ENCODE data around the gene MMP24. TPM values are rescaled to one million over a fixed set of nuclear protein-coding genes. Genes with fewer than 3 reads are reported as not detected.

The MMP24 gene
- total and polyA plus RNA-seq, 2 experiments from 2014 or later = 0.69 to 1.2 TPM

GRCh38 chr20:35206802-35207201 is 19.7 kb upstream of the MMP24 start:
- Histone ChIP-seq H3K4me3 (no peak overlapping the region), H3K36me3 (replicated peaks; ENCODE audit: insufficient read depth, low read depth) (no peaks in the 10 kb centered on the region), H3K27me3 (no peaks in the 10 kb centered on the region), H3K4me1 (ENCODE audit: insufficient read depth) (no peaks in the 10 kb centered on the region), H3K9me3 (ENCODE audit: low read depth) (peaks cover 5% of the 10 kb centered on the region), H3K4me2 (no peak overlapping the region), H4K20me1 (ENCODE audit: insufficient read depth, poor library complexity, severe bottlenecking) (no peaks in the 10 kb centered on the region), H3K9me2 (replicated peaks; ENCODE audit: insufficient read depth) (no peaks in the 10 kb centered on the region), H3K27ac (no peak overlapping the region), H3K79me2 (no peaks in the 10 kb centered on the region), H2AFZ (no peak overlapping the region)
- DNase-seq (ENCODE audit: low spot score) = no peak
- WGBS (ENCODE audit: low lambda C conversion rate, missing lambda C conversion rate) = 93% methylated on average over 1 of the region's 1 CpG
- TF ChIP-seq EZH2 (IDR thresholded peaks at IDR 0.05; ENCODE audit: borderline replicate concordance) (no peak), CTCF (IDR thresholded peaks at IDR 0.05; ENCODE audit: poor library complexity) (no peak), EZH2phosphoT487 (IDR thresholded peaks at IDR 0.05; ENCODE audit: low read depth, severe bottlenecking, unreplicated experiment) (no peak)

GRCh38 chr20:35207950-35208611 is 18.4 kb upstream of the MMP24 start:
- peak; percentile 88 for DNase-seq (ENCODE audit: low spot score)
- Histone ChIP-seq H2AFZ (no peak overlapping the region), H3K27me3 (no peaks in the 10 kb centered on the region), H4K20me1 (ENCODE audit: insufficient read depth, poor library complexity, severe bottlenecking) (no peaks in the 10 kb centered on the region), H3K4me1 (ENCODE audit: insufficient read depth) (no peaks in the 10 kb centered on the region), H3K79me2 (no peaks in the 10 kb centered on the region), H3K27ac (peak overlapping the region; percentile 60), H3K4me3 (no peak overlapping the region), H3K9me2 (replicated peaks; ENCODE audit: insufficient read depth) (no peaks in the 10 kb centered on the region), H3K9me3 (ENCODE audit: low read depth) (peaks cover 5% of the 10 kb centered on the region), H3K4me2 (peak overlapping the region; percentile 70), H3K36me3 (replicated peaks; ENCODE audit: insufficient read depth, low read depth) (no peaks in the 10 kb centered on the region)
- TF ChIP-seq EZH2 (IDR thresholded peaks at IDR 0.05; ENCODE audit: borderline replicate concordance) (no peak), CTCF (IDR thresholded peaks at IDR 0.05; ENCODE audit: poor library complexity) (peak; percentile 90), EZH2phosphoT487 (IDR thresholded peaks at IDR 0.05; ENCODE audit: low read depth, severe bottlenecking, unreplicated experiment) (no peak)
- 19% methylated on average over 8 of the region's 8 CpGs for WGBS (ENCODE audit: low lambda C conversion rate, missing lambda C conversion rate)

- Histone ChIP-seq H3K4me3 (no peak overlapping the region), H3K9me2 (replicated peaks; ENCODE audit: insufficient read depth) (no peaks in the 10 kb centered on the region), H4K20me1 (ENCODE audit: insufficient read depth, poor library complexity, severe bottlenecking) (no peaks in the 10 kb centered on the region), H2AFZ (no peak overlapping the region), H3K4me1 (ENCODE audit: insufficient read depth) (no peaks in the 10 kb centered on the region), H3K27ac (no peak overlapping the region), H3K4me2 (no peak overlapping the region), H3K36me3 (replicated peaks; ENCODE audit: insufficient read depth, low read depth) (no peaks in the 10 kb centered on the region), H3K9me3 (ENCODE audit: low read depth) (no peaks in the 10 kb centered on the region), H3K27me3 (no peaks in the 10 kb centered on the region), H3K79me2 (no peaks in the 10 kb centered on the region)
- no peak for DNase-seq (ENCODE audit: low spot score)
- 81% methylated on average over 12 of the region's 12 CpGs for WGBS (ENCODE audit: low lambda C conversion rate, missing lambda C conversion rate)
- TF ChIP-seq EZH2phosphoT487 (IDR thresholded peaks at IDR 0.05; ENCODE audit: low read depth, severe bottlenecking, unreplicated experiment) = no peak
- no peak for TF ChIP-seq EZH2 (IDR thresholded peaks at IDR 0.05; ENCODE audit: borderline replicate concordance)
- no peak for TF ChIP-seq CTCF (IDR thresholded peaks at IDR 0.05; ENCODE audit: poor library complexity)
These were observed 11.2 kb upstream of the MMP24 start for GRCh38 chr20:35215066-35215956.
